WTC11 (cell line): ENCODE data around the gene GLS. TPM values are rescaled to one million over a fixed set of nuclear protein-coding genes. Genes with fewer than 3 reads are reported as not detected.

ENCODE experiments used
- ATAC-seq: fragments of 200-7000 bp; cut with Tn5 transposase; 2 replicates; pipeline ENCODE4 v1.10.0; 2021; ENCODE audit warnings: mild to moderate bottlenecking, moderate library complexity
- CTCF ChIA-PET: fragments of 300-600 bp; sonication (Branson Sonifier 250); formaldehyde crosslinking; loops from one replicate; lab custom pipeline; 2021; ENCODE audit warnings: antibody characterized with exemption; lab: Charles Lee
- POLR2A ChIA-PET: fragments of 350-600 bp; sonication (Branson Sonifier 250); formaldehyde crosslinking; loops from one replicate; lab custom pipeline; 2021; ENCODE audit warnings: antibody characterized with exemption; lab: Charles Lee
- DNase-seq: peaks from one replicate; pipeline ENCODE4 v3.0.0; 2021; ENCODE audit warnings: low spot score
- H3K27ac Mint-ChIP-seq: 2 replicates; pipeline ENCODE4 v1.8.0; 2021; ENCODE audit warnings: mixed read lengths
- H3K27me3 Mint-ChIP-seq: 2 replicates; pipeline ENCODE4 v1.8.0; 2021; ENCODE audit warnings: low read depth, mild to moderate bottlenecking, moderate library complexity, mixed read lengths
- H3K36me3 Mint-ChIP-seq: 2 replicates; pipeline ENCODE4 v1.8.0; 2021; ENCODE audit warnings: mixed read lengths
- H3K4me1 Mint-ChIP-seq: 2 replicates; pipeline ENCODE4 v1.8.0; 2022; ENCODE audit warnings: mixed read lengths
- H3K4me3 Mint-ChIP-seq: 2 replicates; pipeline ENCODE4 v1.8.0; 2021; ENCODE audit warnings: mild to moderate bottlenecking, moderate library complexity, mixed read lengths
- H3K9me3 Mint-ChIP-seq: 2 replicates; pipeline ENCODE4 v1.8.0; 2021; ENCODE audit warnings: mixed read lengths
- ATF1 ChIP-seq: sonication (generic); formaldehyde crosslinking; IDR thresholded peaks from 2 replicates; pipeline ENCODE4 v1.8.1; 2023; ENCODE audit warnings: mild to moderate bottlenecking, moderate library complexity, missing genetic modification reagents
- ELF4 ChIP-seq: sonication (generic); formaldehyde crosslinking; IDR thresholded peaks from 2 replicates; pipeline ENCODE4 v1.8.1; 2022; ENCODE audit warnings: low read depth, mild to moderate bottlenecking, moderate library complexity, missing genetic modification reagents
- GABPB1 ChIP-seq: sonication (generic); formaldehyde crosslinking; IDR thresholded peaks from 2 replicates; pipeline ENCODE4 v1.8.1; 2023; ENCODE audit warnings: mild to moderate bottlenecking, missing genetic modification reagents
- HMGA2 ChIP-seq: fragments of 250-450 bp; sonication (Bioruptor Pico); IDR thresholded peaks from 2 replicates; pipeline ENCODE4 v1.4.0; 2021; ENCODE audit warnings: mild to moderate bottlenecking, moderate library complexity
- IRF2 ChIP-seq: sonication (generic); formaldehyde crosslinking; IDR thresholded peaks from 2 replicates; pipeline ENCODE4 v1.8.0; 2022; ENCODE audit warnings: low read depth, missing genetic modification reagents, borderline replicate concordance
- JUN ChIP-seq: sonication (generic); formaldehyde crosslinking; IDR thresholded peaks from 2 replicates; pipeline ENCODE4 v1.8.0; 2023; ENCODE audit warnings: mild to moderate bottlenecking, missing genetic modification reagents
- NFE2L1 ChIP-seq: sonication (generic); formaldehyde crosslinking; IDR thresholded peaks from 2 replicates; pipeline ENCODE4 v1.8.1; 2023; ENCODE audit warnings: missing genetic modification reagents
- PRDM15 ChIP-seq: sonication (generic); formaldehyde crosslinking; IDR thresholded peaks from 2 replicates; pipeline ENCODE4 v1.8.0; 2022; ENCODE audit warnings: missing genetic modification reagents
- SP1 ChIP-seq: sonication (generic); formaldehyde crosslinking; conservative IDR thresholded peaks from 2 replicates; pipeline ENCODE4 v1.8.1; 2022; ENCODE audit warnings: missing genetic modification reagents
- TCF7 ChIP-seq: sonication (generic); formaldehyde crosslinking; IDR thresholded peaks from 2 replicates; pipeline ENCODE4 v1.8.0; 2022; ENCODE audit warnings: mild to moderate bottlenecking, low read depth, missing genetic modification reagents, moderate library complexity
- TEAD4 ChIP-seq: sonication (generic); formaldehyde crosslinking; IDR thresholded peaks from 2 replicates; pipeline ENCODE4 v1.8.0; 2022; ENCODE audit warnings: mild to moderate bottlenecking, missing genetic modification reagents
- TP53 ChIP-seq: sonication (generic); formaldehyde crosslinking; IDR thresholded peaks from 2 replicates; pipeline ENCODE4 v1.8.1; 2023; ENCODE audit warnings: mild to moderate bottlenecking, missing genetic modification reagents
- USF1 ChIP-seq: sonication (generic); formaldehyde crosslinking; IDR thresholded peaks from 2 replicates; pipeline ENCODE4 v1.8.0; 2022; ENCODE audit warnings: mild to moderate bottlenecking, missing genetic modification reagents
- ZNF121 ChIP-seq: sonication (generic); formaldehyde crosslinking; IDR thresholded peaks from 2 replicates; pipeline ENCODE4 v1.8.0; 2023; ENCODE audit warnings: missing genetic modification reagents
- ZNF416 ChIP-seq: fragments of 250-450 bp; sonication (Bioruptor Pico); IDR thresholded peaks from 2 replicates; pipeline ENCODE4 v1.9.0; 2021; ENCODE audit warnings: mild to moderate bottlenecking, inconsistent platforms
- ZNF512 ChIP-seq: sonication (generic); formaldehyde crosslinking; IDR thresholded peaks from 2 replicates; pipeline ENCODE4 v1.8.1; 2022; ENCODE audit warnings: missing genetic modification reagents, borderline replicate concordance
- total RNA-seq: library from RNA; stranded (reverse); gene quantifications from 3 replicates; pipeline ENCODE4 v1.2.3, GENCODE V29; 2021

The GLS gene
- total RNA-seq, 1 experiment from 2014 or later: 115 TPM

- no peak for TF ChIP-seq ZNF512 (CRISPR knock-in tag)
Observed at GRCh38 chr2:190841707-190842505, 38.7 kb upstream of the GLS start (continued).

- no peak for TF ChIP-seq SP1 (CRISPR knock-in tag)
- no peak for TF ChIP-seq TCF7
- no peak for TF ChIP-seq TP53 (CRISPR knock-in tag)
- no peak for TF ChIP-seq NFE2L1 (CRISPR knock-in tag)
- TF ChIP-seq ZNF512 (CRISPR knock-in tag): no peak
- no peak for TF ChIP-seq HMGA2
- ChIA-PET POLR2A (no interaction called here), CTCF (no interaction called here)
- Mint-ChIP-seq H3K27ac (no peak overlapping the region), H3K4me1 (peaks cover 10% of the 10 kb centered on the region), H3K36me3 (no peaks in the 10 kb centered on the region), H3K27me3 (no peaks in the 10 kb centered on the region), H3K4me3 (no peak overlapping the region), H3K9me3 (no peaks in the 10 kb centered on the region)
- ATAC-seq (no peak), DNase-seq (no peak)
Observed at GRCh38 chr2:190842606-190843104, 38.0 kb upstream of the GLS start.

- Mint-ChIP-seq H3K36me3 (no peaks in the 10 kb centered on the region), H3K9me3 (no peaks in the 10 kb centered on the region), H3K27ac (no peak overlapping the region), H3K4me1 (peaks cover 10% of the 10 kb centered on the region), H3K27me3 (no peaks in the 10 kb centered on the region), H3K4me3 (no peak overlapping the region)
- ATAC-seq: no peak
- no peak for DNase-seq
- ChIA-PET CTCF (interaction anchor here (0.6 kb wide), 1 partner anchor 116 kb away, joined by 4 read pairs; no protein-coding TSS in a partner anchor), POLR2A (no interaction called here)
- no peak for TF ChIP-seq PRDM15 (CRISPR knock-in tag)
- no peak for TF ChIP-seq TEAD4 (CRISPR knock-in tag)
- TF ChIP-seq ATF1 (CRISPR knock-in tag): no peak
- no peak for TF ChIP-seq TP53 (CRISPR knock-in tag)
- no peak for TF ChIP-seq GABPB1 (CRISPR knock-in tag)
- TF ChIP-seq USF1 (CRISPR knock-in tag): no peak
- TF ChIP-seq ZNF416 (CRISPR knock-in tag): no peak
- no peak for TF ChIP-seq ELF4
- TF ChIP-seq JUN (CRISPR knock-in tag): no peak
- no peak for TF ChIP-seq ZNF121 (CRISPR knock-in tag)
- TF ChIP-seq IRF2: no peak
Observed at GRCh38 chr2:190843890-190844699, 36.5 kb upstream of the GLS start.
